GM12875 (cell line): Measurements from ENCODE around the gene NFIA.
A peak's percentile ranks its signal among the peaks of the same experiment; 100 is the strongest.

Experiments used
- H3K4me3 ChIP-seq: one replicate; pipeline ENCODE4 v1.5.1; 2011; ENCODE audit warnings: low read depth, low read length, control low read depth
- CTCF ChIP-seq: IDR thresholded peaks from 2 replicates; pipeline ENCODE4 v1.5.1; 2011; ENCODE audit warnings: low read depth, mild to moderate bottlenecking, control low read depth, inconsistent platforms, low read length, moderate library complexity, borderline replicate concordance; ENCODE audit not compliant: insufficient read depth

The NFIA gene

GRCh38 chr1:61049850-61050540 lies 32.4 kb upstream of the NFIA start:
- peak; percentile 86 for TF ChIP-seq CTCF
- H3K4me3 ChIP-seq, result peak overlapping the region; percentile 24

- TF ChIP-seq CTCF, result no peak
- no peak overlapping the region for H3K4me3 ChIP-seq
Measured at GRCh38 chr1:61050541-61051442, 31.6 kb upstream of the NFIA start.

DNA sequence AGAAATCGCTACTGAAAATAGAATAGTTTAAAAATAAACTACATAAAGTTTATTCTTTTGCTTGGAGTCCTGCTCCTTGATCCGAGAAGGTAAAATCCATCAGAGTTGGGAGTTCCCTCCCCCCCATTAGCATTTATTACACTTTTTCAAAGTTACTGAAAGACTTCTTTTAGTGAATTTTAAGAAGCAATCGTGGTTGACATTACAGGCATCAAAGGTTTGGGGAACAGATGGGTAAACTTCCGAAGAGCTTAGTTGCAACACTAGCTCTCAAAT lies 31.0 kb upstream of the NFIA start:
- TF ChIP-seq CTCF, result no peak
- H3K4me3 ChIP-seq, result no peak overlapping the region

- no peak overlapping the region for H3K4me3 ChIP-seq
- TF ChIP-seq CTCF, result no peak
Measured at GRCh38 chr1:61051719-61052394, 30.5 kb upstream of the NFIA start.

DNA sequence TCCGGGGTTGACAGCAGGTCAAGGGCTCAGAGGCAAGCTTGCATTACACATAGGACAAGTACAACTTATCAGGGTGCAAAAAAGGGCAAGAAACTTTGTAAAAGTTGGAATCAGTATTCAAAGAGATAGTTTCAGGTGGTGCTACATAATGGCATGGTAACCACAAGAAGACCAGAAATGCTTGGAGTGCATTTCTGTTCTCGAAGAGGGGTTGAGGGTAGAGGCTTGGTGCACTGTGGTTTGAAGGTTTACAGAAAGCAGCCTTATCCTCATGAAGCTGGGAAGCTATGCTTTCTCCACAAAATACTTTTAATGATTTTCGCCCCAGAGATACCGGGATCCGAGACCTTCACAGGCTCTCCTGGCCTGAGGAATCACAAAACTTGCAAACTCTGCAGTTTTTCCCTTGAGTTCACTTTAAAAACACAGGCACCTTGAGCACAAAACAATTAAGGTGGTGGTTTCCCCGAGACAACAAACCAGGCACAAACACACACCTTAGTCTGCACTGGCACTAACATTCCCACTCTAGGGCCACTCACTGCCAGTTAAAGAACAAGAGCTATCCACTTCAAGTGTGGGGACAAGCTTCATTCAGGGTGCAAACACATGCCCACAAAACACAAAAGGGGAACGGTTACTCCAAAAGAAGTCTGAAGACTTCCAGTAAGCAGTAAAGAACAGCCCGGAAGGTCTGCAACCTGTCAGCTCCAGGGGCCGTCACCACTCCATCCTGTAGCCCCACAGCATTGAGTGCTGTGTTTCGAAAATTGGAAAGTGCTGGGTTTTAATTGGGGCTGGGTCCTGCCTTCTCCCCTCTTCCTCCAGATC lies 29.8 kb upstream of the NFIA start:
- H3K4me3 ChIP-seq, result no peak overlapping the region
- no peak for TF ChIP-seq CTCF

DNA sequence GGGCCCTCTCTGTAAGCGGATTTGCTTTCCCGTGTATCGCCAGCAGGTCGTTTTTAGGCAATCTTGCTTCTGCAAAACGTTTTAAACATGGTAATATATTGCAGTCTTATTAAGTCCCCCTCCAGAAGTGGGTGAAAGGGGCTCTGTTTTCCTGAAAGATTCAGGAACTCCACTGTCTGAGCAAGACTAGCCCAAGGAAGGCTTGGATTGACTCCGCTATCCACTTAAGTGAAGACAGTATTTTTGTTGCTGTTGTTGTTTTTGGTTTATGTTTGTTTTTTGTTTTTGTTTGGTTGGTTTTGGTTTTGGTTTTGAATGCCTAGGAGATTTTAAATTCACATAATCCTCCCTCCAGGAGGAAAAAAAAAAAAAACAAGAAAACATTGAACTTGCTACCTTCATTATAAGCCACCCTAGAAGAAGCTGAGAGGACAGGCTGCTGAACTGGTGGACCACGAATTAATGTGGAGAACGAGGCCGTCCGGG lies 29.1 kb upstream of the NFIA start:
- H3K4me3 ChIP-seq, result no peak overlapping the region
- TF ChIP-seq CTCF, result no peak
